Endodermal cell (in vitro differentiated cells): ENCODE data around the gene SRGN. TPM values are rescaled to one million over a fixed set of nuclear protein-coding genes. Genes with fewer than 3 reads are reported as not detected.

Experiments used
- DNase-seq: peaks from one replicate; pipeline ENCODE4 v3.0.0-alpha.2; 2017
- H3K27ac ChIP-seq: 2 replicates; pipeline ENCODE4 v1.5.1; 2013; ENCODE audit warnings: mild to moderate bottlenecking, low read depth, low read length, moderate library complexity
- H3K27me3 ChIP-seq: 2 replicates; pipeline ENCODE4 v1.6.1; 2013; ENCODE audit warnings: mild to moderate bottlenecking, low read length, moderate library complexity; ENCODE audit not compliant: insufficient read depth, control insufficient read depth, poor library complexity, severe bottlenecking
- H3K36me3 ChIP-seq: 2 replicates; pipeline ENCODE4 v1.7.0; 2013; ENCODE audit warnings: mild to moderate bottlenecking, low read length, moderate library complexity; ENCODE audit not compliant: control insufficient read depth, insufficient read depth
- H3K4me1 ChIP-seq: one replicate; pipeline ENCODE4 v1.7.0; 2013; ENCODE audit warnings: low read length; ENCODE audit not compliant: control insufficient read depth, insufficient read depth
- H3K4me3 ChIP-seq: 2 replicates; pipeline ENCODE4 v1.5.1; 2013; ENCODE audit warnings: mild to moderate bottlenecking, low read length, moderate library complexity
- H3K9ac ChIP-seq: 2 replicates; pipeline ENCODE4 v1.6.1; 2013; ENCODE audit warnings: mild to moderate bottlenecking, low read length, moderate library complexity; ENCODE audit not compliant: poor library complexity, severe bottlenecking; ENCODE audit errors: extremely low read depth
- H3K9me3 ChIP-seq: 2 replicates; pipeline ENCODE4 v1.6.1; 2013; ENCODE audit warnings: mild to moderate bottlenecking, low read length, moderate library complexity; ENCODE audit not compliant: control insufficient read depth
- H3K27ac Mint-ChIP-seq: 2 replicates; pipeline ENCODE4 v1.8.0; 2020; ENCODE audit warnings: mixed read lengths
- H3K27me3 Mint-ChIP-seq: 2 replicates; pipeline ENCODE4 v1.8.0; 2021; ENCODE audit warnings: mild to moderate bottlenecking, mixed read lengths; ENCODE audit not compliant: insufficient read depth
- H3K36me3 Mint-ChIP-seq: 2 replicates; pipeline ENCODE4 v1.8.0; 2020; ENCODE audit warnings: low read depth, mixed read lengths
- H3K4me1 Mint-ChIP-seq: 2 replicates; pipeline ENCODE4 v1.8.0; 2020; ENCODE audit warnings: mixed read lengths
- H3K4me3 Mint-ChIP-seq: 2 replicates; pipeline ENCODE4 v1.8.0; 2020; ENCODE audit warnings: mild to moderate bottlenecking, moderate library complexity, mixed read lengths
- H3K9me3 Mint-ChIP-seq: 2 replicates; pipeline ENCODE4 v1.8.0; 2020; ENCODE audit warnings: mild to moderate bottlenecking, mixed read lengths
- WGBS, 2 experiments: methylation state at CpG; one replicate each; pipeline versions ENCODE4 v1.1.5 to v1.1.7; 2013; ENCODE audit warnings: missing lambda C conversion rate in 2 of 2, mixed read lengths in 1 of 2; ENCODE audit not compliant: insufficient coverage in 1 of 2, insufficient read length in 1 of 2; 5-methylcytosine and 5-hydroxymethylcytosine counted together
- total RNA-seq, 2 donors: library from RNA; stranded (reverse); fragmentation: NEBNext Ultra II Directional in 1 of 2; extraction: Animal tissue kit (Norgen Biotek cat#: 25700) in 1 of 2; gene quantifications; 2 replicates in 1 of 2; 3 replicates in 1 of 2; pipeline ENCODE4 v1.2.1, GENCODE V29; 2021
- TF ChIP-seq, protein P1 (sequence below): fragments of 200-600 bp; sonication (generic); conservative IDR thresholded peaks from 2 replicates; pipeline ENCODE4 v1.5.0; 2021; ENCODE audit warnings: antibody characterized with exemption, mild to moderate bottlenecking

Gene SRGN
- total RNA-seq, 2 donors from 2014 or later, result not detected

DNA sequence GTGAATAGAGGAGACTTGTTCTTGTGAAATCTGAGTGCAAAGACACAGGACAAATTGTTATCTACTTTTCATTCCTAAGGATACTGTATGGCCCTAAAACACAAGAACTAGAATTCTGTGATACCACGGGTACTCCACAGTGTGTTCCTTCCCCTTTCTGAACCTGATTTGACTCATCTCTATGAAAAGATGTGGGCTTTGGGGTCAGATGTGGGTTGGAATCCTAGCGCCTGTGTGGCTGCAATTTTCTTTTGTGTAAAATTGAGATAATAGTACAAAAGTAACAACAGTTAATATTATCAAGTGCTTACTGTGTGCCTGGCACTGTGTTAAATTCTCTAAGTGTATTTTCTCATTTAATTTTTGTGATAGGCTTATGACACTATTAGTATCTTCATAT, 8.1 kb downstream of the SRGN start:
- no peaks in the 10 kb centered on the region for H3K27me3 ChIP-seq
- Mint-ChIP-seq H3K4me3 (no peak overlapping the region), H3K27ac (no peak overlapping the region), H3K27me3 (no peaks in the 10 kb centered on the region), H3K36me3 (no peaks in the 10 kb centered on the region), H3K4me1 (peaks cover 4% of the 10 kb centered on the region), H3K9me3 (no peaks in the 10 kb centered on the region)
- no peaks in the 10 kb centered on the region for H3K9me3 ChIP-seq
- no peak overlapping the region for H3K9ac ChIP-seq
- no peaks in the 10 kb centered on the region for H3K4me1 ChIP-seq
- H3K36me3 ChIP-seq, result no peaks in the 10 kb centered on the region
- TF ChIP-seq, protein P1, sequence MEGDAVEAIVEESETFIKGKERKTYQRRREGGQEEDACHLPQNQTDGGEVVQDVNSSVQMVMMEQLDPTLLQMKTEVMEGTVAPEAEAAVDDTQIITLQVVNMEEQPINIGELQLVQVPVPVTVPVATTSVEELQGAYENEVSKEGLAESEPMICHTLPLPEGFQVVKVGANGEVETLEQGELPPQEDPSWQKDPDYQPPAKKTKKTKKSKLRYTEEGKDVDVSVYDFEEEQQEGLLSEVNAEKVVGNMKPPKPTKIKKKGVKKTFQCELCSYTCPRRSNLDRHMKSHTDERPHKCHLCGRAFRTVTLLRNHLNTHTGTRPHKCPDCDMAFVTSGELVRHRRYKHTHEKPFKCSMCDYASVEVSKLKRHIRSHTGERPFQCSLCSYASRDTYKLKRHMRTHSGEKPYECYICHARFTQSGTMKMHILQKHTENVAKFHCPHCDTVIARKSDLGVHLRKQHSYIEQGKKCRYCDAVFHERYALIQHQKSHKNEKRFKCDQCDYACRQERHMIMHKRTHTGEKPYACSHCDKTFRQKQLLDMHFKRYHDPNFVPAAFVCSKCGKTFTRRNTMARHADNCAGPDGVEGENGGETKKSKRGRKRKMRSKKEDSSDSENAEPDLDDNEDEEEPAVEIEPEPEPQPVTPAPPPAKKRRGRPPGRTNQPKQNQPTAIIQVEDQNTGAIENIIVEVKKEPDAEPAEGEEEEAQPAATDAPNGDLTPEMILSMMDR, result no peak
- no peak overlapping the region for H3K4me3 ChIP-seq
- no peak overlapping the region for H3K27ac ChIP-seq
- WGBS, 2 experiments, result 74% methylated on average over 2 of the region's 2 CpGs; no CpG with 5 or more reads in 1 of the 2 experiments
- DNase-seq, result no peak

DNA sequence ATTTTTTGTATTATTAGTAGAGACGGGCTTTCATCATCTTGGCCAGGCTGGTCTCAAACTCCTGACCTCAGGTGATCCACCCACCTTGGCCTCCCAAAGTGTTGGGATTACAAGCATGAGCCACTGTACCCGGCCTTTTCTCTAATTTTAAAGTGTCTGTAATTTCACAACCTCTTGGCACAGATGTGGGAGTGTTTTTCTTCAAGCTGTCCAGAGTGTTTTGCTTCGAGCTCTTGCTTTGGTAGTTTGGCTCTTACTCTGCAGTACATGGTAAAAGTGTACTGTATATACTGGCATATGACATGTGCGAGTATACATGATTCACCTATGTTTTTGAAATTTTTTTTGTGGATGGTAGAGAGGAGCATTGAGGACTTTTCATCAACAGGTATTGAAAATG, 9.8 kb downstream of the SRGN start:
- Mint-ChIP-seq H3K27me3 (no peaks in the 10 kb centered on the region), H3K4me3 (no peak overlapping the region), H3K4me1 (peaks cover 4% of the 10 kb centered on the region), H3K36me3 (no peaks in the 10 kb centered on the region), H3K27ac (no peak overlapping the region), H3K9me3 (no peaks in the 10 kb centered on the region)
- no peak for DNase-seq
- TF ChIP-seq, protein P1, result no peak
- Histone ChIP-seq H3K9me3 (no peaks in the 10 kb centered on the region), H3K4me3 (no peak overlapping the region), H3K27me3 (no peaks in the 10 kb centered on the region), H3K27ac (no peak overlapping the region), H3K4me1 (no peaks in the 10 kb centered on the region), H3K36me3 (no peaks in the 10 kb centered on the region), H3K9ac (no peak overlapping the region)
- WGBS, 2 experiments, result 90 to 91% methylated on average over 4 of the region's 4 CpGs

DNA sequence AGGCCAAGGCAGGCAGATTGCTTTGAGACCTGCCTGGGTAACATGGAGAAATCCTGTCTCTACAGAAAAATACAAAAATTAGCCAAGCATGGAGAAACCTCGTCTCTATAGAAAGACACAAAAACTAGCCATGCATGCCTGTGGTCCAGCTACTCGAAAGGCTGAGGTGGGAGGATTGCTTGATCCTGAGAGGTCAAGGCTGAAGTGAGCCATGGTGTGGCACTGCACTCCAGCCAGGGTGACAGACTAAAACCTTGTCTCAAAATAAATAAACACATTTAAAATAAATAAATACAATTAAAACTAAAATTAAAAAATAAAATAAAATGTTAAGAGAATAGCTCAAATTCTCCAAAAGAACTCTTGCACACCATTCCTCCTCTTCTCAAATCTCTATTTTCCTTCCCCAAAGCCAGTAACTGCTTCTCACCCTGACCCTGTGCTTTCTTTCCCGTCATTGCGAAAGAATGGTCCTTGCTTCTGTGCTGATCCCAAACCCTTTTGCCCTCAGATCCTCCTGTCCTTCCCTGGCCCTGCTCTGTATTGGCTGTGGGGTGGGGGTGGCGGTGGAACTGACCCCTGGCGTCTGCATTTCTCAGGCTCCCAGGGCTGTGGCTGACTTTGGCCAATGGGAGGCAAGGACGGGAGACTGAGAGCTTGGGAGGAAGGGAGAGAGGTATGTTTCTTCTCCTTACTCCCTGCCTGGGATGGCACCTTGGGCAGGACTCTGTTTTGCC, 12.4 kb downstream of the SRGN start:
- no peaks in the 10 kb centered on the region for H3K36me3 ChIP-seq
- H3K27ac Mint-ChIP-seq, result no peak overlapping the region
- WGBS, 2 experiments, result 66 to 93% methylated on average over 2 to 6 of the region's 7 CpGs
- no peak overlapping the region for H3K27ac ChIP-seq
- H3K4me1 ChIP-seq, result no peaks in the 10 kb centered on the region
- no peaks in the 10 kb centered on the region for H3K9me3 ChIP-seq
- H3K4me3 Mint-ChIP-seq, result no peak overlapping the region
- peaks cover 4% of the 10 kb centered on the region for H3K9me3 Mint-ChIP-seq
- TF ChIP-seq, protein P1, result no peak
- peaks cover 2% of the 10 kb centered on the region for H3K27me3 Mint-ChIP-seq
- H3K4me1 Mint-ChIP-seq, result peaks cover 4% of the 10 kb centered on the region
- H3K4me3 ChIP-seq, result no peak overlapping the region
- no peaks in the 10 kb centered on the region for H3K36me3 Mint-ChIP-seq
- H3K9ac ChIP-seq, result no peak overlapping the region
- H3K27me3 ChIP-seq, result no peaks in the 10 kb centered on the region
- peak; percentile 88 for DNase-seq
